Measurements from ENCODE around the gene NEK7.
A peak's percentile ranks its signal among the peaks of the same experiment; 100 is the strongest.

The NEK7 gene

DNA sequence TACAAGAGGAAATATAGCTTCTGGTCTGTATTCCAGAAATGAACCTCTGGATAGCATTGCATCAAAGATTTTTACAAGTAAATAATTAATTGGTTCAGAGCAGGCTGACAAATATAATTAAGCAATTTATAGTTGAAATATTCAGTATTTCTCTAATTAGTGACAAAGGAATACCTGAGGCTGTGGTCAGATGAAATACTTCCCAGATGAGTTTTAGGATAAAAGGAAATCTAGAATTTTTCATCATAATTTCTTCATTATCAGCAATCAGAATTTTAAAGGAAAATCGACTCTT, 112.8 kb downstream of the NEK7 start:
- intact Hi-C loops (cut with DNase I): no loop called here
- DNase-seq: no peak

DNA sequence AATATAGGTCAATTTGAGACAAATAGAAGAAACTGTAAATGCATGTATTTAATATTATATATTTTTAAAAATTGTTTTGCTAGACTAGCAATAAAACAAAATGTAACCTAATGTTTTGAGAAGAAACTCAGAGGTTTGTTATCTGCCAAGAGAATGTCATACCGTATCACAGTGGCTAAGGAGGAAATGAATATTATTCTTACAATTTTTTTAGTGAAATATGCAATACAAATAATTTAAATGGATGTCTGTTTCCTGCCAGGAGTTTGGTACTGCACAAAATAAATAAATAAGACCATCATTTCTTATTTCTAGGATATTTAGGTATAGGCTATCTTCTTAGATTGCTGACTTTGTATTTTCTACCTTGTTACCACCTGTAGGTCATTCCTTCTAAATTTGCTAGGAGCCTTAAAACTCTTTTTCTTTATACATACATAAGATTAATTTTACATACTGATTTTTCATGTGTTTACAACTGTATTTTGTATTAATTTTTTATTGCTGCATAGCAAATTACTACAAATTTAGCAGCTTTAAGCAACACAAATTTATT, 113.6 kb downstream of the NEK7 start:
- intact Hi-C loops (cut with DNase I): no loop called here
- no peak for DNase-seq

DNA sequence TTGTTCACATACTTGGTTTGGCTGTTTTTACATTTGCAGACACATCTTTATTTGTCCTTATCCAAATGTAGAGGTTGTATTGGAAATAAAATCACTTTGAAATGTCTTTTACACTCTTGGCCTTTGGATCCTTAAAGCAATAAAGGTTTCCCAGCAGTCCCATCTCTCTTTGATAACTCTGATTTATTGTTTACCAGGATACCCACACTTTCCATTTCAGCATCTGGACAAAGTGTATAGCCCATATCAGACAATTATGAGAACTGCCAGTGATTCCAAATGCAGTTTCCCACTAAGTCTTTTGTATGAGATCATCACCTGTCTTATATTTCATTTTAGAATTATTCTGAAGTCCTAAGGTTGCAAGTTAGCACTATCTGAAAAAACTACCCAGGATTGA, 114.7 kb downstream of the NEK7 start:
- no peak for DNase-seq
- intact Hi-C loops (cut with DNase I): no loop called here

DNA sequence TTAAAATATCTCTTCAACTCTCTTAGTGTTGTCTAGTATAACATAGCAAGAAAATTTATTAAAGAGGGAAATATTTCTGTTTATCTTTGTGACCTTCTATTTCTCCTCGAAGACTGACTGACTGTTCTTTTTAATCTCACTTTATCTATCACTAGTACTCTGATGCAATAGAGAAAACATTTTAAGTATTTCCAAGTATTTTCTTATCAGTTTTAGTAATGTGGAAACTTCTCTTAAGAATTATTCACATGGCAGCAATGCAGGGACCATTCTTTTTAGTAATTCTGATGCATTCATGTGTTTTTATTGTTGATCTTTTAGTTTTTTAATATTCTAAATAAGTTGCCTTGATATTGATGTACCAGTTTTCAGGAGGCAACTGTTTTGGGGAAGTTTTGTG, 115.7 kb downstream of the NEK7 start:
- intact Hi-C loops (cut with DNase I): no loop called here
- DNase-seq: no peak

GRCh38 chr1:198273748-198274295, 117.0 kb downstream of the NEK7 start:
- intact Hi-C loops (cut with DNase I): no loop called here

DNA sequence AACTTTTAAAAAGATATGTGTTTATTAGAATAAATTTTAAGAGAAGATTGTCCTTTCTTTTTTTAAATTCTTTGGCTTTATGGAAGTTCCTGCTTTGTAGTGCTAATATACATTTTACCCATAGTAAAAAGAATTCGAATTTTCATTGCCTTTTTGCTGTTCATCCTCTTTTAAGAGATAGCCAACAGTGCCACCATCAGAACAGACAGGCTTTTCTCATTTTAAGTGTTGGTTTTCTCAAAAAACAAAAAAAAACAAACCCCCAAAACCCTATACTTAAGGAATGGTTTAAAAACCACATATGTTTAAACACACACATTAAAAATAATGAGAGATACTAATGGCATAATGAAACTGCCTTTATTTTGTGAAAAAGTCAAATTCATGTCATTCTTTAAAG, 118.8 kb downstream of the NEK7 start:
- DNase-seq: no peak
- intact Hi-C loops (cut with DNase I): no loop called here

More at GRCh38 chr1:198273748-198274295, 117.0 kb downstream of the NEK7 start:
- no peak for DNase-seq

GRCh38 chr1:198276241-198276640, 119.4 kb downstream of the NEK7 start:
- DNase-seq: no peak
- intact Hi-C loops (cut with DNase I): no loop called here

- no peak for DNase-seq
- intact Hi-C loops (cut with DNase I): no loop called here
Measured at GRCh38 chr1:198278943-198279342, 122.1 kb downstream of the NEK7 start.

DNA sequence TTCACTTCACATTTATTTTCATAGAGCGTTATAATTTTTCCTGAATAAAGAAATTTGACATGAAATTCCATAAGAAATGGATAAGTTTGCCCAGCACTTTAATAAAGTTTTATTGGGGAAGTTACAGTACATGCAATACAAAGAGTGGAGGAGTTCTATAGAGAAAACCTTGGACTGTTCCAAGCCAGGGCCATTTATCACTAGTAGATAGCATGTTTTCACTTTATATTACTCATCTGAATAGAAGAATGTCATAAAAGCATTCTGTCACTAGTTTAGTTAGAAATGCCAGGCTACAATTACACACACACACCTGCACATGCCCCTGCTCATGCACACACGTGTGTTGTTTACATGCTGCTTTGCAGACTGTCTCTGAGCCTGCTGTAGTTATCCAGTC, 123.3 kb downstream of the NEK7 start:
- intact Hi-C loops (cut with DNase I): no loop called here
- no peak for DNase-seq

DNA sequence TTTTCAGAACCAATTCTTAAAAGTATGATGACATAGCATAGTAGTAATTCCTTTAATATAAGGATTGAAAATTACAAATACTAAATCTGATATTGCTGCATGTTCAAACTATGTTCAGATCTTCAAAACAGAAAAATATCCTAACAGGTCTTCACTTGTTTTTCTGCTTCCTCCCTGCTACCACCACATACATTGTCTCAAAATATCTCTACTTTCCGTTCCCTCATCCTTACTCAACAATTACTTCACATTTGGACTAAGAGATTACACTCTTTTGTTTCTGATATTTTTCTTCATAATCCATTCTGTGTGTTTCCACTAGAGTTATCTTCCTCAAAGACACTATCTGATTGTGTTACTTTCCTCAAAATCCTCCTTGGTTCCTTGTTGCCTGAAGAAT, 125.1 kb downstream of the NEK7 start:
- DNase-seq: no peak
- intact Hi-C loops (cut with DNase I): no loop called here

- DNase-seq: no peak
- intact Hi-C loops (cut with DNase I): no loop called here
Measured at GRCh38 chr1:198283222-198283621, 126.4 kb downstream of the NEK7 start.

GRCh38 chr1:198287916-198288315, 131.1 kb downstream of the NEK7 start:
- intact Hi-C loops (cut with DNase I): no loop called here
- DNase-seq: no peak

DNA sequence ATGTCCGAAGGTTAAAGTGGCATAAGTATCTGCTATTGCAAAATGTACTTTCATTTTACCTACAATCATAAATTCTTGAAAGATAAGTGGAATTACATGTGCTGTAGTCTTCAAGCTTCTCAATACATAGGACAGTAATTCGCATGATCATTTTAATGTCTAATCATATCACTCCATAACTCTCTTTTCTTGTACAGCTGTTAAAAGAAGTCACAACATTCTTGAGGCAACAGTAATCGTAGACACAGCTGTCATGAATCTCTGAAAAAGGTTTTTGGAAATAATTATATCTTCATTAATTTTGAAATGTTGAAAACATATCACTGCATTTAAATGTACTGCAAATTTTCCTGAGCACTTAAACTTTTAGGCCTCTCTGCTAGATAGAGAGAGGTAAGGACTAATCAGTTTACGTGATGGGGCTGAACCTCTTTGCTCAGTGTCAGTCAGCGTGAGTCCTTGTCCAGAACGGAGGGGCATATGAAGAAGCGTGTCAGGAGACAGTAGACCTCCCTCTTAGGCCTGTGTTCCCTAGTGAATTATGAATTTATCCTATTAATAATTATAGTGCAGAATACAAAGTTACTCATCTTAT, 133.4 kb downstream of the NEK7 start:
- intact Hi-C loops (cut with DNase I): no loop called here
- no peak for DNase-seq

GRCh38 chr1:198291036-198291435, 134.2 kb downstream of the NEK7 start:
- DNase-seq: no peak
- intact Hi-C loops (cut with DNase I): no loop called here

DNA sequence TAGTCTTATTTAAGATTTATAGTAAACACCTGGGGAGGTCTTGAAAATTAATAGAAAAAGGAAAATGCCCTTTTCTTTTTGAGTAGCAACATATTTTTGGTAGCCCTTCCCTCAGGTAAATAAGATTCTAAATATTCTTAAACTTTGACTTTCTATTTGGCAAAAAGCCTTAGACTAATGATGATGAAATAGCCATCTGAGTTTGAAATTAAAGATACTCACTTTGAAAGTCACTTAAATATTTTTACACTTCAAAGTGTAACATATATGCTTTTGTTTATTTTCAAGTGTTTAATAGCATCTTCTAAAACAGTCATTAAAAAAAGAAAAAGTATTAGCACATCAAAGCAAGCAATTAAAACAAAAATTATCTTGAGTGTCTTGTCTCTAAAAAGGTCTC, 135.1 kb downstream of the NEK7 start:
- DNase-seq: no peak
- intact Hi-C loops (cut with DNase I): no loop called here

DNA sequence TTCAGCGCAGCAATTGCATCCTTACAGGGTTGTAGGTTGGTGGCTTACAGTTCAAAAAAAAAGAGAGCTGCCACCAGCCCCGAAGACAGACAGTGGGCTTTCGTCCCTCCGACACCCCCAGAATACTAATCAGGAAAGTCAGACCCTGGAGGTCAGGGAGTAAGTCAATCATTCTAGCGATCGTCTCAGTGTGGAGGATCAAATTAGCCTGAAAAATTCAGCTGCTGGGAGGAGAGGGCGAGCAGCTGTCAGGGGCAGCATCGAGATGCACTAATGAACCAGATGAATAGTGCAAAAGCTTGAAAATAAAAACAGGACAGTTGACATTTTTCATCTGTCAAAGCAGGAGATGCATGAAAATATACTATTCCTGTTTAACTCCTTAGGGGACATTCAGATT, 138.4 kb downstream of the NEK7 start:
- no peak for DNase-seq
- intact Hi-C loops (cut with DNase I): no loop called here

- intact Hi-C loops (cut with DNase I): no loop called here
- no peak for DNase-seq
Measured at GRCh38 chr1:198295971-198296370, 139.2 kb downstream of the NEK7 start.

GRCh38 chr1:198297281-198297680, 140.5 kb downstream of the NEK7 start:
- intact Hi-C loops (cut with DNase I): no loop called here

GRCh38 chr1:198298640-198299039, 141.8 kb downstream of the NEK7 start:
- intact Hi-C loops (cut with DNase I): no loop called here
- peak in 38 of 42 donors; percentile 2 to 79 (median 30) for DNase-seq

More at GRCh38 chr1:198297281-198297680, 140.5 kb downstream of the NEK7 start:
- DNase-seq: no peak

GRCh38 chr1:198300451-198300850, 143.7 kb downstream of the NEK7 start:
- intact Hi-C loops (cut with DNase I): no loop called here
- DNase-seq: no peak

- intact Hi-C loops (cut with DNase I): no loop called here
- DNase-seq: no peak
Measured at GRCh38 chr1:198304431-198304830, 147.6 kb downstream of the NEK7 start.

Data from head of caudate nucleus (tissue), 42 donors.